ENCODE measurements around the gene VSTM2L. TPM values are rescaled to one million over a fixed set of nuclear protein-coding genes. Genes with fewer than 3 reads are reported as not detected.

VSTM2L gene
- total and polyA plus RNA-seq, 3 donors from 2014 or later: 7.3 to 74.7 (median 40.2) TPM

- Histone ChIP-seq H3K4me1 (no peaks in the 10 kb centered on the region), H3K4me3 (no peak overlapping the region), H3K27me3 (no peaks in the 10 kb centered on the region), H3K36me3 (ENCODE audit: low read depth, missing control alignments) (no peaks in the 10 kb centered on the region), H3K9me3 (no peaks in the 10 kb centered on the region), H3K27ac (no peak overlapping the region)
- DNase-seq: no peak
- intact Hi-C loops (cut with DNase I; ENCODE audit: low total_unique reads): no loop called here
- no peak for TF ChIP-seq POLR2A (IDR thresholded peaks at IDR 0.05)
- no peak for TF ChIP-seq CTCF (IDR thresholded peaks at IDR 0.05)
- 85 to 88% methylated on average over 22 to 25 of the region's 25 CpGs for WGBS, 2 donors
Measured at GRCh38 chr20:37939701-37940560, 37.0 kb downstream of the VSTM2L start.

- no peaks in the 10 kb centered on the region for H3K36me3 ChIP-seq (ENCODE audit: low read depth, missing control alignments)
- H3K4me3 ChIP-seq: no peak overlapping the region
- DNase-seq: no peak
- H3K27me3 ChIP-seq: no peaks in the 10 kb centered on the region
- H3K27ac ChIP-seq: no peak overlapping the region
- no peaks in the 10 kb centered on the region for H3K9me3 ChIP-seq
- WGBS, 2 donors: 82% methylated on average over 6 of the region's 6 CpGs
- intact Hi-C loops (cut with DNase I; ENCODE audit: low total_unique reads): no loop called here
- TF ChIP-seq CTCF (IDR thresholded peaks at IDR 0.05) (no peak), POLR2A (IDR thresholded peaks at IDR 0.05) (no peak)
- no peaks in the 10 kb centered on the region for H3K4me1 ChIP-seq
Measured at GRCh38 chr20:37940858-37941257, 37.9 kb downstream of the VSTM2L start.

- Histone ChIP-seq H3K27ac (no peak overlapping the region), H3K4me1 (no peaks in the 10 kb centered on the region), H3K4me3 (no peak overlapping the region), H3K27me3 (no peaks in the 10 kb centered on the region), H3K9me3 (no peaks in the 10 kb centered on the region), H3K36me3 (ENCODE audit: low read depth, missing control alignments) (no peaks in the 10 kb centered on the region)
- no peak for TF ChIP-seq POLR2A (IDR thresholded peaks at IDR 0.05)
- no peak for TF ChIP-seq CTCF (IDR thresholded peaks at IDR 0.05)
- intact Hi-C loops (cut with DNase I; ENCODE audit: low total_unique reads): no loop called here
- WGBS, 2 donors: 83 to 87% methylated on average over 8 of the region's 8 CpGs
- no peak for DNase-seq
Measured at GRCh38 chr20:37941332-37941731, 38.4 kb downstream of the VSTM2L start.

GRCh38 chr20:37941992-37942391, 39.1 kb downstream of the VSTM2L start:
- no peaks in the 10 kb centered on the region for H3K9me3 ChIP-seq
- H3K27me3 ChIP-seq: no peaks in the 10 kb centered on the region
- no peak for DNase-seq
- H3K4me1 ChIP-seq: no peaks in the 10 kb centered on the region
- H3K4me3 ChIP-seq: no peak overlapping the region
- WGBS, 2 donors: 85 to 89% methylated on average over 6 of the region's 6 CpGs
- H3K36me3 ChIP-seq (ENCODE audit: low read depth, missing control alignments): no peaks in the 10 kb centered on the region
- intact Hi-C loops (cut with DNase I; ENCODE audit: low total_unique reads): no loop called here
- H3K27ac ChIP-seq: no peak overlapping the region
- TF ChIP-seq CTCF (IDR thresholded peaks at IDR 0.05) (no peak), POLR2A (IDR thresholded peaks at IDR 0.05) (no peak)

- 83 to 85% methylated on average over 12 of the region's 12 CpGs for WGBS, 2 donors
- no peaks in the 10 kb centered on the region for H3K4me1 ChIP-seq
- intact Hi-C loops (cut with DNase I; ENCODE audit: low total_unique reads): no loop called here
- H3K27ac ChIP-seq: no peak overlapping the region
- H3K4me3 ChIP-seq: no peak overlapping the region
- H3K36me3 ChIP-seq (ENCODE audit: low read depth, missing control alignments): no peaks in the 10 kb centered on the region
- DNase-seq: no peak
- TF ChIP-seq POLR2A (IDR thresholded peaks at IDR 0.05) (no peak), CTCF (IDR thresholded peaks at IDR 0.05) (no peak)
- no peaks in the 10 kb centered on the region for H3K27me3 ChIP-seq
- no peaks in the 10 kb centered on the region for H3K9me3 ChIP-seq
Measured at GRCh38 chr20:37943033-37943432, 40.1 kb downstream of the VSTM2L start.

Data from testis (tissue), 3 donors.